K562 (cell line): ENCODE data around the gene KRTAP4-6. TPM values are rescaled to one million over a fixed set of nuclear protein-coding genes. Genes with fewer than 3 reads are reported as not detected.
A peak's percentile ranks its signal among the peaks of the same experiment; 100 is the strongest.

Experiments
- ATAC-seq: fragments of 200-7000 bp; cut with Tn5 transposase; 3 replicates; pipeline ENCODE4 v1.9.1; 2020; ENCODE audit warnings: moderate library complexity
- BruUV-seq: library from RNA; stranded (reverse); fragments of 400-500 nt; replicated peaks from 2 replicates; lab custom pipeline; 2021; lab: Mats Ljungman, UMichigan
- CTCF ChIA-PET: fragments of 300-600 bp; formaldehyde crosslinking; extraction: SDS; loops from one replicate; lab custom pipeline; 2021; ENCODE audit warnings: low intra/inter-chr PET ratio; lab: Yijun Ruan, JAX
- POLR2A ChIA-PET: fragments of 300-600, 350-650 bp; sonication (Branson Sonifier 250); formaldehyde crosslinking; extraction: SDS; loops from one replicate; lab custom pipeline; 2021; ENCODE audit warnings: antibody characterized with exemption, inconsistent platforms; lab: Yijun Ruan, JAX
- DNase-seq, 4 experiments: peaks; one replicate each; pipeline versions ENCODE4 v3.0.0 to v3.0.0-alpha.2; 2011 to 2018; ENCODE audit warnings: low spot score in 3 of 4, mixed read lengths in 3 of 4; ENCODE audit errors: extremely low read depth in 1 of 4
- FAIRE-seq: peaks from 2 replicates; lab custom pipeline; 2011; peaks lifted over from hg19 to GRCh38; lab: Jason Lieb, UNC
- H2AFZ ChIP-seq: 2 replicates; pipeline ENCODE4 v1.6.0; 2011; ENCODE audit warnings: low read depth, low read length, control low read depth, inconsistent platforms
- H3K27ac ChIP-seq: fragments of 200-600 bp; 3 replicates; pipeline ENCODE4 v1.8.0; 2011; ENCODE audit warnings: low read depth, mild to moderate bottlenecking, control low read depth, inconsistent platforms, low read length, moderate library complexity, mixed read lengths; ENCODE audit errors: extremely low read depth
- H3K27me3 ChIP-seq, 2 experiments: fragments of 300-600 bp in 1 of 2; 2 replicates in 1 of 2; 3 replicates in 1 of 2; pipeline versions ENCODE4 v1.6.0 to v1.8.0; 2011; ENCODE audit warnings: inconsistent platforms in 2 of 2, low read length in 2 of 2, mild to moderate bottlenecking in 1 of 2, mixed read lengths in 1 of 2, moderate library complexity in 1 of 2; ENCODE audit not compliant: control insufficient read depth in 2 of 2, insufficient read depth in 2 of 2
- H3K36me3 ChIP-seq: fragments of 300-600 bp; 3 replicates; pipeline ENCODE4 v1.8.0; 2011; ENCODE audit warnings: mild to moderate bottlenecking, low read length, inconsistent platforms; ENCODE audit not compliant: control insufficient read depth, insufficient read depth
- H3K4me1 ChIP-seq, 2 experiments: fragments of 200-600 bp in 1 of 2; replicated peaks in 1 of 2; 2 replicates in 1 of 2; 3 replicates in 1 of 2; pipeline versions ENCODE4 v1.5.1 to v1.8.0; 2011; ENCODE audit warnings: inconsistent platforms in 2 of 2, low read length in 2 of 2, mild to moderate bottlenecking in 1 of 2, mixed read lengths in 1 of 2, moderate library complexity in 1 of 2; ENCODE audit not compliant: control insufficient read depth in 2 of 2, insufficient read depth in 2 of 2
- H3K4me2 ChIP-seq: 2 replicates; pipeline ENCODE4 v1.6.1; 2011; ENCODE audit warnings: low read length, control low read depth, inconsistent platforms, mixed read lengths; ENCODE audit not compliant: insufficient read depth
- H3K4me3 ChIP-seq: fragments of 200-600 bp; sonication (generic), shearing (Covaris generic); 2 replicates; pipeline ENCODE4 v1.5.1; 2016; ENCODE audit warnings: control low read depth, inconsistent platforms
- H3K79me2 ChIP-seq: fragments of 200-600 bp; 3 replicates; pipeline ENCODE4 v1.8.0; 2011; ENCODE audit warnings: low read length, inconsistent platforms; ENCODE audit not compliant: control insufficient read depth, insufficient read depth
- H3K9ac ChIP-seq, 2 experiments: 2 replicates each; pipeline versions ENCODE4 v1.6.0 to v1.6.1; 2011; ENCODE audit warnings: low read depth in 2 of 2, low read length in 2 of 2, control low read depth in 1 of 2, inconsistent platforms in 1 of 2, mild to moderate bottlenecking in 1 of 2, mixed read lengths in 1 of 2; ENCODE audit not compliant: insufficient read depth in 1 of 2
- H3K9me1 ChIP-seq: one replicate; pipeline ENCODE4 v1.6.0; 2011; ENCODE audit warnings: inconsistent platforms, mild to moderate bottlenecking, low read length, moderate library complexity; ENCODE audit not compliant: control insufficient read depth, insufficient read depth
- H3K9me3 ChIP-seq: replicated peaks from 2 replicates; pipeline ENCODE4 v1.5.1; 2011; ENCODE audit warnings: low read depth, low read length, inconsistent platforms; ENCODE audit not compliant: control insufficient read depth, insufficient read depth
- H4K20me1 ChIP-seq: replicated peaks from 2 replicates; pipeline ENCODE4 v1.6.1; 2011; ENCODE audit warnings: low read length, inconsistent platforms, mixed read lengths; ENCODE audit not compliant: control insufficient read depth, insufficient read depth
- BRCA1 ChIP-seq, 2 experiments: fragments of 450-650 bp in 1 of 2; sonication (generic) in 1 of 2; formaldehyde crosslinking in 1 of 2; IDR thresholded peaks; 2 replicates each; pipeline versions ENCODE4 v1.5.0 to v1.6.1; 2017 to 2020; ENCODE audit warnings: mild to moderate bottlenecking in 1 of 2, missing genetic modification reagents in 1 of 2
- DPF2 ChIP-seq: fragments of 450-650 bp; IDR thresholded peaks from 2 replicates; pipeline ENCODE4 v1.6.1; 2016
- FOS ChIP-seq: IDR thresholded peaks from 3 replicates; pipeline ENCODE4 v1.6.1; 2011; ENCODE audit not compliant: insufficient read length; ENCODE audit errors: extremely low read depth
- ZNF146 ChIP-seq: IDR thresholded peaks from one replicate; pipeline ENCODE4 v1.6.1; 2018; ENCODE audit warnings: missing compliant biosample characterization; ENCODE audit not compliant: unreplicated experiment
- ZNF263 ChIP-seq: sonication (generic); formaldehyde crosslinking; IDR thresholded peaks from 2 replicates; pipeline ENCODE4 v1.8.0; 2022; ENCODE audit warnings: mild to moderate bottlenecking, missing genetic modification reagents, borderline replicate concordance
- ZNF717 ChIP-seq: fragments of 250-450 bp; sonication (Bioruptor Pico); IDR thresholded peaks from 2 replicates; pipeline ENCODE4 v1.5.0; 2021
- WGBS: fragments of 100-300 bp; shearing (Covaris generic); methylation state at CpG from one replicate; pipeline ENCODE4 v1.1.6; 2016; ENCODE audit warnings: low coverage, mixed read lengths; ENCODE audit not compliant: insufficient coverage; ENCODE audit errors: missing lambda C conversion rate; 5-methylcytosine and 5-hydroxymethylcytosine counted together
- in situ Hi-C: fragments of 300-500 bp; cut with MboI; formaldehyde crosslinking; loops from 4 replicates; pipeline ENCODE4 v1.15.0; 2018; ENCODE audit warnings: inconsistent platforms, mixed read lengths
- intact Hi-C: fragments of 100-400 bp; cut with micrococcal nuclease; formaldehyde crosslinking; loops from 2 replicates; pipeline ENCODE4 v1.14.2; 2022
- polyA plus RNA-seq, 8 experiments: library from polyadenylated mRNA; depleted of rRNA in 4 of 8; stranded (reverse) in 5 of 8; unstranded in 3 of 8; fragments of >200 nt; fragmentation: Nextera tagmentation in 2 of 8; fragmentation: Illumina TruSeq in 1 of 8; extraction: Ambion mirVana in 2 of 8; extraction: Trizol in 1 of 8; gene quantifications; 2 replicates each; pipeline versions ENCODE4 v1.2.1 to v1.2.3, GENCODE V29; 2011 to 2014; ENCODE audit warnings: inconsistent platforms in 1 of 8, missing spikeins in 1 of 8
- total RNA-seq, 7 experiments: library from RNA; depleted of rRNA in 6 of 7; stranded (reverse); fragments of >200 nt in 6 of 7; fragmentation: Illumina TruSeq in 2 of 7; extraction: Trizol in 2 of 7; gene quantifications; 2 replicates each; pipeline versions ENCODE4 v1.2.1 to v1.2.3, GENCODE V29; 2011 to 2021; ENCODE audit warnings: low replicate concordance in 1 of 7

KRTAP4-6 gene
- total and polyA plus RNA-seq, 9 of the 15 experiments (the other 6 are each of a cell fraction or from before 2014, with no cell fraction given): not detected

DNA sequence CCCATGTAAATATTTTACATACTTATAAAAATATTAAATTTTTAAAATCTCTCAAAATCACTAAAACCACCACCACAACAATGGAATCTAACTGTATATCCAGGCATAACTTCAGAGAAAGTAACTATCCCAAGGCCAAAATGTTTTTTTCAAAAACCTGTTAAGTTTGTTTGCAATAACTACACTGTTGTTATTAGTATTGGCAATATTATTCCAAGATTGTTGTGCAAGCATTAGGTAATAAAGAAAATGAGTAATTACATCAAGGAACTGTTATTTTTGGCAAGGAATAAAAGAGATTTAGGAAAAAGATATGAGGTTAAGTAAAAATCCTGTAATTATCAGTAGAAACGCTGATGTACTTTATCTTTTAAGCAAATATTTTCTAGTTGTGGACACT, 13.0 kb downstream of the KRTAP4-6 start (continued):
- TF ChIP-seq FOS: no peak
- no peak for TF ChIP-seq ZNF263 (CRISPR knock-in tag)
- no peak for TF ChIP-seq DPF2
- no peak for TF ChIP-seq BRCA1 (IDR thresholded peaks at IDR 0.05)
- no peak for TF ChIP-seq BRCA1 (CRISPR knock-in tag; IDR thresholded peaks at IDR 0.05)
- TF ChIP-seq, all 486 proteins: peak for 0

GRCh38 chr17:41126412-41126811, 13.9 kb downstream of the KRTAP4-6 start:
- intact Hi-C loops: no loop called here
- H3K36me3 ChIP-seq: no peaks in the 10 kb centered on the region
- no peaks in the 10 kb centered on the region for H3K27me3 ChIP-seq
- H3K9me3 ChIP-seq: no peaks in the 10 kb centered on the region
- H3K79me2 ChIP-seq: no peaks in the 10 kb centered on the region
- H2AFZ ChIP-seq: no peak overlapping the region
- TF ChIP-seq ZNF146 (CRISPR knock-in tag) (peak; percentile 55), ZNF717 (CRISPR knock-in tag) (no peak)
- in situ Hi-C loops: no loop called here
- no peak overlapping the region for H3K9ac ChIP-seq
- no peak overlapping the region for H3K4me2 ChIP-seq
- DNase-seq: no peak
- no peak overlapping the region for H3K27ac ChIP-seq
- no TSS peak for BruUV-seq
- CTCF ChIA-PET: no interaction called here
- POLR2A ChIA-PET: no interaction called here
- no peak for FAIRE-seq
- no peaks in the 10 kb centered on the region for H4K20me1 ChIP-seq
- WGBS: 0% methylated on average over 3 of the region's 3 CpGs
- H3K9me1 ChIP-seq: no peaks in the 10 kb centered on the region
- no peak for ATAC-seq
- H3K4me3 ChIP-seq: no peak overlapping the region
- no peaks in the 10 kb centered on the region for H3K4me1 ChIP-seq
